Measurements from ENCODE around the gene TET2. TPM values are rescaled to one million over a fixed set of nuclear protein-coding genes. Genes with fewer than 3 reads are reported as not detected.

TET2 gene
- total RNA-seq, 1 donor from 2014 or later: 51.2 TPM

GRCh38 chr4:105206214-105206613, 59.5 kb downstream of the TET2 start:
- Mint-ChIP-seq H3K4me3 (no peak overlapping the region), H3K36me3 (ENCODE audit: low read depth) (peaks cover 26% of the 10 kb centered on the region)

GRCh38 chr4:105207386-105207785, 60.7 kb downstream of the TET2 start:
- no peak for ATAC-seq (ENCODE audit: low read depth)
- intact Hi-C loops (cut with micrococcal nuclease): no loop called here

More at GRCh38 chr4:105206214-105206613, 59.5 kb downstream of the TET2 start:
- CTCF ChIA-PET: no interaction called here
- no peak for TF ChIP-seq CTCF (IDR thresholded peaks at IDR 0.05)
- ATAC-seq (ENCODE audit: low read depth): no peak
- Mint-ChIP-seq H3K4me1 (peaks cover 20% of the 10 kb centered on the region), H3K9me3 (no peaks in the 10 kb centered on the region), H3K27ac (no peak overlapping the region), H3K27me3 (no peaks in the 10 kb centered on the region)
- DNase-seq: no peak
- POLR2A ChIA-PET: no interaction called here
- intact Hi-C loops (cut with micrococcal nuclease): no loop called here

GRCh38 chr4:105208561-105208960, 61.9 kb downstream of the TET2 start:
- ChIA-PET CTCF (interaction anchor here (0.6 kb wide), 1 partner anchor 235 kb away, joined by 4 read pairs; no protein-coding TSS in a partner anchor), POLR2A (no interaction called here)
- peaks cover 17% of the 10 kb centered on the region for H3K4me1 Mint-ChIP-seq
- H3K9me3 Mint-ChIP-seq: no peaks in the 10 kb centered on the region
- H3K4me3 Mint-ChIP-seq: no peak overlapping the region
- DNase-seq (no peak), ATAC-seq (ENCODE audit: low read depth) (no peak)
- TF ChIP-seq CTCF (IDR thresholded peaks at IDR 0.05): no peak
- H3K36me3 Mint-ChIP-seq (ENCODE audit: low read depth): peaks cover 23% of the 10 kb centered on the region
- H3K27me3 Mint-ChIP-seq: no peaks in the 10 kb centered on the region
- H3K27ac Mint-ChIP-seq: no peak overlapping the region
- intact Hi-C loops (cut with micrococcal nuclease): no loop called here

More at GRCh38 chr4:105207386-105207785, 60.7 kb downstream of the TET2 start:
- Mint-ChIP-seq H3K27me3 (no peaks in the 10 kb centered on the region), H3K27ac (no peak overlapping the region), H3K9me3 (no peaks in the 10 kb centered on the region), H3K4me3 (no peak overlapping the region), H3K36me3 (ENCODE audit: low read depth) (peaks cover 27% of the 10 kb centered on the region), H3K4me1 (peaks cover 20% of the 10 kb centered on the region)
- POLR2A ChIA-PET: no interaction called here
- TF ChIP-seq CTCF (IDR thresholded peaks at IDR 0.05): no peak
- no peak for DNase-seq
- CTCF ChIA-PET: no interaction called here

- POLR2A ChIA-PET: no interaction called here
These were observed 64.2 kb downstream of the TET2 start for GRCh38 chr4:105210916-105211315.

More at GRCh38 chr4:105210916-105211315, 64.2 kb downstream of the TET2 start:
- intact Hi-C loops (cut with micrococcal nuclease): no loop called here
- no peak for ATAC-seq (ENCODE audit: low read depth)
- Mint-ChIP-seq H3K4me1 (peaks cover 26% of the 10 kb centered on the region), H3K4me3 (no peak overlapping the region), H3K27ac (no peak overlapping the region), H3K9me3 (no peaks in the 10 kb centered on the region), H3K36me3 (ENCODE audit: low read depth) (peaks cover 29% of the 10 kb centered on the region), H3K27me3 (no peaks in the 10 kb centered on the region)
- CTCF ChIA-PET: no interaction called here
- TF ChIP-seq CTCF (IDR thresholded peaks at IDR 0.05): no peak
- no peak for DNase-seq

Measured in activated B cell treated with CpG ODN at 0.5 μM for 24 hours (primary cell).